ENCODE measurements around the gene TMEM263. TPM values are rescaled to one million over a fixed set of nuclear protein-coding genes. Genes with fewer than 3 reads are reported as not detected.

TMEM263 gene
- total and polyA plus RNA-seq, 2 of the 8 experiments (the other 6 are each of a cell fraction or from before 2014, with no cell fraction given), result 2.9 to 12.3 TPM

DNA sequence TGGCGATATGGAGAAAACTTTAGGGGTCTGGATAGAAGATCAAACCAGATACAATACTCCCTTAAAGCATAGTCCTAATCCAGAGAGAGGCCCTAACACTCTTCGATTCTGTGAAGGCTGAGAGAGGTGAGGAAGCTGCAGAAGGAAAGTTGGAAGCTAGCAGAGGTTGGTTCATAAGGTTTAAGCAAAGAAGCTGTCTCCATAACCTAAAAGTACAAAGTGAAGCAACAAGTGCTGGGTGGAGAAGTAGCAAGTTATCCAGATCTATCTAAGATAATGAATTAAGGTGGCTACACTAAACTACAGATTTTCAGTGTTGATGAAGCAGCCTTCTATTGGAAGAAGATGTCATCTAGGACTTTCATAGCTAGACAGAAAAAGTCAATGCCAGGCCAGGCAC is 55.8 kb downstream of the TMEM263 start:
- no peak overlapping the region for H2AK5ac ChIP-seq (ENCODE audit: low read depth, low read length)
- H4K5ac ChIP-seq (ENCODE audit: insufficient read length, low read depth, low read length), result no peak overlapping the region
- ChIA-PET POLR2A (ENCODE audit: partially characterized antibody) (interaction anchor here (1.2 to 1.4 kb wide), 2 partner anchors 7 to 11 kb away, joined by 3 read pairs; no protein-coding TSS in a partner anchor), CTCF (ENCODE audit: partially characterized antibody) (interaction anchor here (0.7 to 1.5 kb wide), 3 partner anchors 14 to 240 kb away, joined by 3 to 5 read pairs (median 3); no protein-coding TSS in a partner anchor)
- no peak overlapping the region for H4K8ac ChIP-seq (ENCODE audit: extremely low read depth, insufficient read depth, low read length)
- no peak overlapping the region for H2BK5ac ChIP-seq (ENCODE audit: low read depth, low read length)
- H3K23me2 ChIP-seq (ENCODE audit: low read depth, low read length), result no peaks in the 10 kb centered on the region
- H3K27ac ChIP-seq (ENCODE audit: low read depth, low read length), result no peak overlapping the region
- no peaks in the 10 kb centered on the region for H3K79me1 ChIP-seq (ENCODE audit: low read depth, low read length)
- no peaks in the 10 kb centered on the region for H4K20me1 ChIP-seq (replicated peaks in 1 of 2; ENCODE audit: control insufficient read depth in 1 of 2, insufficient read depth in 2 of 2, low read length in 2 of 2)
- H3K56ac ChIP-seq (replicated peaks; ENCODE audit: insufficient read length, low read depth, low read length), result no peak overlapping the region
- H4K91ac ChIP-seq (replicated peaks; ENCODE audit: insufficient read length, low read length), result no peak overlapping the region
- H2AFZ ChIP-seq (ENCODE audit: low read length), result no peak overlapping the region
- WGBS, 2 experiments (ENCODE audit: extremely low coverage in 1 of 2, insufficient coverage in 1 of 2, insufficient read length in 1 of 2, insufficient replicate concordance in 2 of 2, low coverage in 1 of 2, low lambda C conversion rate in 2 of 2, missing lambda C conversion rate in 1 of 2), result 90% methylated on average over 2 of the region's 2 CpGs; no CpG with 5 or more reads in 1 of the 2 experiments
- TF ChIP-seq BRCA1 (IDR thresholded peaks at IDR 0.05; ENCODE audit: low read depth, low read length) (no peak), HDAC2 (IDR thresholded peaks at IDR 0.05; ENCODE audit: borderline replicate concordance in 1 of 2, low read depth in 2 of 2, low read length in 2 of 2) (no peak), CEBPB (IDR thresholded peaks at IDR 0.05; ENCODE audit: low read depth, low read length) (no peak), BACH1 (IDR thresholded peaks at IDR 0.05; ENCODE audit: low read length) (no peak), YY1 (IDR thresholded peaks at IDR 0.05; ENCODE audit: low read depth, low read length) (no peak), ZNF274 (IDR thresholded peaks at IDR 0.05; ENCODE audit: borderline replicate concordance, extremely low read depth, low read length) (no peak), EGR1 (IDR thresholded peaks at IDR 0.05; ENCODE audit: borderline replicate concordance, low read depth, low read length) (no peak), TCF12 (IDR thresholded peaks at IDR 0.05; ENCODE audit: low read depth, low read length) (no peak)
- TF ChIP-seq, protein P1, sequence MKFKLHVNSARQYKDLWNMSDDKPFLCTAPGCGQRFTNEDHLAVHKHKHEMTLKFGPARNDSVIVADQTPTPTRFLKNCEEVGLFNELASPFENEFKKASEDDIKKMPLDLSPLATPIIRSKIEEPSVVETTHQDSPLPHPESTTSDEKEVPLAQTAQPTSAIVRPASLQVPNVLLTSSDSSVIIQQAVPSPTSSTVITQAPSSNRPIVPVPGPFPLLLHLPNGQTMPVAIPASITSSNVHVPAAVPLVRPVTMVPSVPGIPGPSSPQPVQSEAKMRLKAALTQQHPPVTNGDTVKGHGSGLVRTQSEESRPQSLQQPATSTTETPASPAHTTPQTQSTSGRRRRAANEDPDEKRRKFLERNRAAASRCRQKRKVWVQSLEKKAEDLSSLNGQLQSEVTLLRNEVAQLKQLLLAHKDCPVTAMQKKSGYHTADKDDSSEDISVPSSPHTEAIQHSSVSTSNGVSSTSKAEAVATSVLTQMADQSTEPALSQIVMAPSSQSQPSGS (IDR thresholded peaks at IDR 0.05; ENCODE audit: low read length), result no peak
- no peak overlapping the region for H3K9ac ChIP-seq (replicated peaks in 1 of 4; ENCODE audit: extremely low read depth in 1 of 4, low read depth in 3 of 4, low read length in 3 of 4)
- no peak for DNase-seq (ENCODE audit: low read depth in 1 of 2, low spot score in 2 of 2)
- no peak overlapping the region for H2BK15ac ChIP-seq (ENCODE audit: low read length)
- H3K14ac ChIP-seq (ENCODE audit: insufficient read length), result no peak overlapping the region
- no peak for FAIRE-seq
- H3K4me3 ChIP-seq (ENCODE audit: extremely low read depth in 1 of 4, insufficient read depth in 2 of 4, low read depth in 3 of 4, low read length in 4 of 4), result no peak overlapping the region
- H3K79me2 ChIP-seq (ENCODE audit: control insufficient read depth in 1 of 2, insufficient read depth in 2 of 2, low read length in 2 of 2), result no peaks in the 10 kb centered on the region
- no peak overlapping the region for H3K23ac ChIP-seq (ENCODE audit: insufficient read length)
- no peaks in the 10 kb centered on the region for H3K4me1 ChIP-seq (replicated peaks in 1 of 4; ENCODE audit: control insufficient read depth in 3 of 4, insufficient read depth in 4 of 4, low read length in 3 of 4)
- no peaks in the 10 kb centered on the region for H3K36me3 ChIP-seq (ENCODE audit: control insufficient read depth in 2 of 4, insufficient read depth in 4 of 4, low read length in 3 of 4)
- H2BK120ac ChIP-seq (replicated peaks; ENCODE audit: low read depth, low read length), result no peak overlapping the region
- H3K9me3 ChIP-seq (ENCODE audit: insufficient read depth in 2 of 2, low read depth in 1 of 2, low read length in 1 of 2), result no peaks in the 10 kb centered on the region
- no peak overlapping the region for H3K4ac ChIP-seq (replicated peaks; ENCODE audit: insufficient read length, low read depth, low read length)
- no peak overlapping the region for H3K4me2 ChIP-seq (ENCODE audit: insufficient read depth in 1 of 2, low read depth in 2 of 2, low read length in 2 of 2)
- no peak overlapping the region for H2BK12ac ChIP-seq (ENCODE audit: low read depth, low read length)
- H3K27me3 ChIP-seq (replicated peaks in 1 of 4; ENCODE audit: control insufficient read depth in 3 of 4, extremely low read depth in 1 of 4, insufficient read depth in 3 of 4, low read length in 3 of 4), result no peaks in the 10 kb centered on the region
- no peak overlapping the region for H2BK20ac ChIP-seq (ENCODE audit: low read length)
- no peak overlapping the region for H3K18ac ChIP-seq (ENCODE audit: extremely low read depth, low read length)

Data from H1 (cell line).